NOMO-1 treated with dmso at 0.1 percent for 144 hours (cell line): Measurements from ENCODE around the gene CSTF1.
A peak's percentile ranks its signal among the peaks of the same experiment; 100 is the strongest.
"Not testable (repeated sequence)": the region's sequence is repeated elsewhere in the genome, so short reads cannot be mapped to it uniquely, and the experiment has no call there.

Source experiments
- DNase-seq: peaks from one replicate; lab custom pipeline; 2025; ENCODE audit not compliant: unreplicated experiment; lab: John Stamatoyannopoulos, UW

Gene CSTF1

DNA sequence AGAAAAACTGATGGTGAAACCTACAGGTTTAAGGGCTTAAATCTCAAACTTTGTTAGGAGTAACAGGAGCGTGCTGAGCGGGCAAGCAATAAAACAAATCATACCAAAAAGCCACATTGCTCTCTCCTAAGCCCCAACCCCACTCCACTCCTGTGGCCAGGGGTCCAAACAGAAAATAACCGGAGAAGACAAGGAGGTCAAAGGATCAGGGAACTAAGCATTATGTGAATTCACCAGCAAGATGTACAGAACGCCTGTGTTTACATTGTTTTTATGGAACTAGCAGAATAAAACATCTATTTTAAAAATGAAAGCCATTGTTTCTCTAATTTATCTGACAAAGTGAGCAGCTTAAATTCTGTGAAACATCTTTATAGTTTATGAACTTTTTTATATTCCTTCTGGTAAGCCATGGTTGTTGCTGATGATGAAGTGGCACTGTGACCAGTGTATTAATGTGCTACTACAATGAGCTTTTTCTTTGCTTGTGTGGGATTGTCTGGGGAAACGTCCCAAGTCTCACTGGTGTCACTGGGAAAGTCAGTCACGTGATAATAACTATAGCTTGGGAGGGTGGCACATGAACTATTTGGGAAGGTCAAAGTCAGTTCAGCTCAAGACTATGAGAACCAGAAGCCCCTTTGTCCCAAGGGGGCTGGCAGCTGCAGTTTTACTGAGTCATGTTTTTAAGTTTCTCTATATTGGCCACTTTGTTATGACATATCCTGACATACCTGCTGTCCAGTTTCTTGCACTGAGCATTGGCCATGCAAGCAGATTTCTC, 23.9 kb upstream of the CSTF1 start:
- DNase-seq, result no peak

- no peak for DNase-seq
Observed at GRCh38 chr20:56369179-56369578, 23.3 kb upstream of the CSTF1 start.

DNA sequence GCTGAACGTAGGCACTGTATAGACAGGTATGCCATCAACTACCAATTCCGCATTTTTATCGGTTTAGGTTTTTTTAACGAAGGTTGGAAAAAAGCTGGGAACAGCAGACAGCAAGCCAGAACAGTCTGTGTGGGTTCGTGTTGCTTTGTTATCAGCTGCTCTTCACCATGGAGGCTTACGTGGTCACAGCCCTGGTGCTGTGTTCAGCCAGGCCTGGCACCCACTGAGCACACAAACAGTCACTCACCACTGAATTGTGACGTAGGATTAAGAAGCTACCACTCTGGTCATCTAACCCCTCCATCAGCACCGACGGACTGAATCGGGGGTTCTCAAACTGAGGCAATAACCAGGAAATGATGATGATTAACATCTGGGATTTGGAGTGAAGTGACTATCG, 20.5 kb upstream of the CSTF1 start:
- DNase-seq, result no peak

DNA sequence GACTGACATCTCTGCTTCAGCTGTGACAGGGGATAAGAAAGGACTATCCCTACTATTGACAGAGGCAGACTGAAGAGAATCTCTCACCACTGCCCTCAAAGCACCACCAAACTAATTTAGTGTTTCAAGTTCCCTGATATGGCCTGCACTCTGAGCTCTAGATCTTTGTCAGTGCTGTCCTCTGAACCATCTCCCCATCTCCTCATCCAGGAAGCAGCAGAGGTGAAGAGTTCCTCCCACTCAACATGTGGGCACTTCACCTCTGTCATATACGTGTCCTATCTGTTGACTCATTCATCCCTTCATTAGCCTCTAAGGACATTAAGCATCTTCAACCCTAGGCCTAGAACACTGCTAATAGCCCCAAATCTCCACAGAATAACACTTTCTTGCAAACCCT, 19.6 kb upstream of the CSTF1 start:
- no peak for DNase-seq

GRCh38 chr20:56373942-56374341, 18.5 kb upstream of the CSTF1 start:
- DNase-seq, result peak; percentile 68

DNA sequence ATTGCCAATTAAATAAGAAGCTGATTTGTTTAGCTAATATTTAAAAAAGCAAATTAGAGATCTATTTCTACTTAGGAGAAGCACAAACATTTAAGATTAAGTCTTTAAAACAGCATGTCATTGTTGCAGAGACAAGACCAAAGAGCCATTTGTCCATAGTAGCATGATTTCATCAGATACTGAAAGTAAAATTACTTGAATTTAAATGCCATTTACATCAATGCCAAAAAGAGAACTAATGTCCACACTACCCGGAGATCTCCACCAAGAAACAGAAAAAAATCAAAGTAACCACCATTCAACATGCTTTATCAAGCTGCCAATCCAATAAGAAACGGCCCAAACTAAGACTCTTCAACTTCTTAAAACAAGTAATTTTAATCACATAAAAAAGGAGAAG, 16.1 kb upstream of the CSTF1 start:
- DNase-seq, result no peak

DNA sequence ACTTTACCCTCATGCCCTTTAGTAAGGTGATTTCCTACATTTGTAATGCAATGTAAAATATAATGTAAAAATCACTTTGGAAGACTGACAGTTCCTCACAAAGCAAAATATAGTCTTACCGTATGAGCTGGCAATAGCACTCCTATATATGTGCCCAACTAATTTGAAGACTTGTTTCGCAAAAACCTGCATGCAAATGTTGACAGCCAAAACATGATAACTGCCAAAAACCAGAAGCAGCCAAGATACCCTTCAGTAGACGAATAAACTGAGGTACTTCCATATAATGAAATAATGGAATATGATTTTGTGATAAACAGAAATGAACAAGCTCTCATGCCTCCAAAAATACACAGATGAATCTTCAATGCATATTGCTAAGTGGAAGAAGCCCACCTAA, 14.1 kb upstream of the CSTF1 start:
- DNase-seq, result no peak

DNA sequence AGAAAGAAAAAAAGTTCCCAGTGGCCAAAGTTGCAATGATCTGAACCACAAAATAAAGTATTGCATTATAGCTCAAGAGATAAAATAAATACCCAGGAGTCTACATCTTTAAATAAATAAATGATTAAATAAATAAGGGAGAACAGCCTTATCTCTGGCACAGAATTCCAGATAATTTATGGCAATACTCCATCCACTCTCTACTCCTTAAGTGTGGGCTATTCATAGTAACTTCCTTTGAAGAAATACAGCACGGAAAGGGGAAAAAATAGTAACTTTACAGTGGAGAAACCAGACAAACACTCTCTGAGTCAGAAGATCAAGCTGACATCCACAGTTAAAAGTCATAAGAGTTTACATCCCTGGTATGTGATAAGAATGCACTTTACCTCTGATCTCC, 12.1 kb upstream of the CSTF1 start:
- DNase-seq, result no peak

GRCh38 chr20:56381501-56381900, 10.9 kb upstream of the CSTF1 start:
- DNase-seq, result no peak

GRCh38 chr20:56382696-56383095, 9.7 kb upstream of the CSTF1 start:
- DNase-seq, result no peak

GRCh38 chr20:56383334-56383733, 9.1 kb upstream of the CSTF1 start:
- no peak for DNase-seq

DNA sequence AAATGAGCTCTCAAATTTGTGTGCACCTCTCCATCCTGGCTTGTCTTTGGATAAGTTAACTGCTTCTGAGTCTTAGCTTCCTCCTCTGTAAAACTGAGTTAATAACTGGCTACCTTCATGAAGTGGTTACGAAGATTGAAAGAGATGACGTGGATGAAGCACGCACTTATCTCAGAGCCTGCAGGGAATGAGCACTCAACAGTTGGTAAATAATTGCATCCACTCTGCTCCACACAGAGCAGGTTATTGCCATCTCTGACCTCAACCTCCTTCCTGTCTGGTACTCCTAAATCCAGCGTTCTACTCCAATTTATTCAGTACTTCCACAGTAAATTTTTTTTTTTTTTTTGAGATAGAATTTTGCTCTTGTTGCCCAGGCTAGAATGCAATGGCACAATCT, 7.3 kb upstream of the CSTF1 start:
- no peak for DNase-seq

DNA sequence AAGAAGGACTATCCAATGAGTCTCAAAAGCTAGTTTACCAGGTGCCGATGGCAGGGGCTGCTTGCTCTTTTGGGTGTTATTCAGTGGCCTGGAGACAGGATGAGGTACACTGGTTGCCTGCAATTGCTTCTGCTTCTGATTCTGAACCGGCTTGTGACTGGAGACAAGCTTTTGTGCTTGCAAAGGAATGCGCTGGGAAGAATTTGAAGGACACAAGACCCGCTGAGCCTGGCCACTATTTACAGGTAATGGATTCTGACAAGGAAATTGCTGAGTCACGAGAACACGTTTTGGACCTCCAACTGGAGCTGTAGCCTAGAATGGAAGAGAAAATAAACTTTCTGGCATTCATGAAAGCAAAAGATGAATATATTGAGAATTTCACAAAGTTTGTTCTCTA, 6.2 kb upstream of the CSTF1 start:
- DNase-seq, result no peak

GRCh38 chr20:56388882-56389281, 3.6 kb upstream of the CSTF1 start:
- DNase-seq, result no peak

DNA sequence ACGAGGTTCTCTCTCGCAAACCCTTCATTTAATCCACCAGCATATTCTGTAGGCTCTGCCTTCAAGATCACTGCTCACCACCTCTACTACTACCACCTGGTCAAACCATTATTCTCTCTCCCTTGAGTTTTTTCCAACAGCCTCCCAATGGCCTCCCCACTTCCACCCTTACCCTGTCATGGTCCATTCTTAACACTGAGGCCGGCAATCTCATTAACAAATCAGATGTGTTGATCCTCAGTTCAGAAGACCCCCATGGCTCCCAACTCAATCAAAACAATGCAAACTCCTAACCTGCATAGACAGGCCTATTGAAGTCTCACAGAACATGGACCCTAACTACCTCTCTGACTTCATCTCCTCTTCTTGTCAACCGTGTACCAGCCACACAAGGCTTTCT, 2.6 kb upstream of the CSTF1 start:
- no peak for DNase-seq

DNA sequence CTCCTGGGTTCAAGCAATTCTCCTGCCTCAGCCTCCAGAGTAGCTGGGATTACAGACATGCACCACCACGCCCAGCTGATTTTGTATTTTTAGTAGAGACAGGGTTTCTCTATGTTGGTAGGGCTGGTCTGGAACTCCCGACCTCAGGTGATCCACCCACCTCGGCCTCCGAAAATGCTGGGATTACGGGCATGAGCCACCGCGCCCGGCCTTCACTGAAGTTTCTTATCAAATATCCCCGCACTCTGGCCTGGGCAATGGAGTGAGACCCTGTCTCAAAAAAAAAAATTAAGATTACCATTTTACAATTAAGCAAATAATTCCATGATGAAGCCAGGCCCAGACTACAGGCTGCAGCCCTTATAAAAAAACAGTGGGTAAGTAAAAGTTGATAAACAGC, 2.0 kb upstream of the CSTF1 start:
- DNase-seq, result not testable (repeated sequence)

- DNase-seq, result peak; percentile 25
Observed at GRCh38 chr20:56391037-56391436, 1.4 kb upstream of the CSTF1 start.

DNA sequence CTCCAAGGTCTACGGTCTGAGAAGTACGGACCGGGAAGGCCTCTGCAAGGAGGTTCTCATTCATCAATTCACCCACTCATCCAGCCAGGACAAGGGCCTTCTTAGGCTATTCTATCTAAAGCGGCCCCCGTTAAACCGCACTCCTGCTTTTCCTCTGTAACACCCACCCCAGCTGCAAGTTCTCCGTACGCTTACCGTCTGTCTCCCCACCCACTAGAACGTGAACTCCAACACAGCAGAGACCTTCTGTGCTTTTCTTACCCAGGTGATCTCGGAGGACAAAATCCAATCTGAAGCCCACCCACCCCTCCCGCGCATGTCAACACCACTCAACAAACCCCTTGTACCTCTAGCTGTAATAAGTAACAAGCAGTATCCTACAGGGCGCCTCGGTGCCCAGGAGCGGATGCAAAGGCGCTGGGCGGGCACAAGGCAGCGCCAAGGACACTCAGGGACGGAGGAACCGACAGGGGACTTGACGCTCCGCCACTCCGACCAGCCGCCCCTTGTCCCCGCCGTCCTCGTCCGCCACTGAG, 781 bp upstream of the CSTF1 start:
- peak; percentile 35 for DNase-seq

- DNase-seq, result no peak
Observed at GRCh38 chr20:56392881-56393482, 537 bp downstream of the CSTF1 start.

DNA sequence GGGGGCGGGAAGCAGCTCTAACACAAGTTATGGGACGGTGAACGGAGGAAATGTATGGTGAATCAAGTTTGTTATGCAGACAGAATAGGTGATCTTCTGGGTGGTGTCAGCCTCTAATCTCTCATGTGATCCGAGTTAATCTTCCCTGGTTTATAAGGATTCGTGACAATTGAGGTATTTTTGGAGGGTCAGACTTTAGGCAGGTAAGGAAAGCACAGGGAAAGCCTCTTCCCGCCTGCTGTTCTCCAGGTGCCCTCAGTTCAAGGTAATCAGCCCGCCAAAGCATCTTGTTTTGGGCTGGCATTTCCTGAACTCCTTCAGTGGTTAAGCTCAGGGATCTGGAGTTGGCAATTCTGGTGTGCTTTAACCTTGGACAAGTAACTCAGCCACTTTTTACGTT, 1.2 kb downstream of the CSTF1 start:
- no peak for DNase-seq

DNA sequence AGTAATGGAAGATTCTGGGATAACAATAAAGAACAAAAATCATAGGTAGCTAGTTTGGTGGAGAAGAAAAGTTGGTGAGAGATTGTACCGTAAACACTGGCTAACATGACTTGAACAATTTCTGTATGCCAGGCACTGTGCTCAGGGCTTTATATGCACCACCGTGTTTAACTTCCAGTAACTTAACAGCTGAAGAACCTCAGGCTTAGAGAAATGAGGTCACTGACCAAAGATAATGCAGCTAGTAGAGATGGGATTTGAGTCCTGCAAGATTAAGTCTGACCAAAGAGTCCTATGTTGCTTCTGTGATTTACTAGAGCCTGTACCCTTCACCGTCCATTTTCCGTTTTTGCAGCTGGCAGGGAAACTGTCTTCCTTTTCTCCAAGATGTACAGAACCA, 2.7 kb downstream of the CSTF1 start:
- DNase-seq, result no peak

- DNase-seq, result peak; percentile 11
Observed at GRCh38 chr20:56400001-56400640, 7.7 kb downstream of the CSTF1 start.
